ENCODE measurements around the gene TAMM41. TPM values are rescaled to one million over a fixed set of nuclear protein-coding genes. Genes with fewer than 3 reads are reported as not detected.
"Not testable (repeated sequence)": the region's sequence is repeated elsewhere in the genome, so short reads cannot be mapped to it uniquely, and the experiment has no call there.

The TAMM41 gene
- total RNA-seq, 1 donor, result 10.4 TPM

DNA sequence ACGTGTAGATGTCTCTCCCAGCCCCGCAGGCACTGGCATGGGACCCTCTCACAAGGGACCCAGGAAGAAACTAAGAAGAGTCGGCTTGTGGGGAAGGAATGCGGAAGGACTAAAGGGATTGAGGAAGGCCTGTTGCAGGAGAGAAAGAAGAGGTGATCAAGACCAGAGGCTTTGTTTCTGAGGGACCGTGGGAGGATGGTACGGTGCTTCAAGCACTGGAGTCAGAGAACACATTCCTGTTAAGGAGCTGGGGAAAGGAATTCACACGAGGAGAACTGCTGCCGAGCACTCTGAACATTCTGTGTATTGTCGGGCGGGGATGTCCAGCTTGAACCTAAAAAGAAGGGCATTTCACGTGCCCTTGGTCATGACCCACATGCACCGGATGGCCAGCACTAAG is 91.4 kb downstream of the TAMM41 start:
- H3K4me3 ChIP-seq (ENCODE audit: low read depth, low read length), result no peak overlapping the region
- no peak for DNase-seq (ENCODE audit: low read depth)
- TF ChIP-seq, protein P1, sequence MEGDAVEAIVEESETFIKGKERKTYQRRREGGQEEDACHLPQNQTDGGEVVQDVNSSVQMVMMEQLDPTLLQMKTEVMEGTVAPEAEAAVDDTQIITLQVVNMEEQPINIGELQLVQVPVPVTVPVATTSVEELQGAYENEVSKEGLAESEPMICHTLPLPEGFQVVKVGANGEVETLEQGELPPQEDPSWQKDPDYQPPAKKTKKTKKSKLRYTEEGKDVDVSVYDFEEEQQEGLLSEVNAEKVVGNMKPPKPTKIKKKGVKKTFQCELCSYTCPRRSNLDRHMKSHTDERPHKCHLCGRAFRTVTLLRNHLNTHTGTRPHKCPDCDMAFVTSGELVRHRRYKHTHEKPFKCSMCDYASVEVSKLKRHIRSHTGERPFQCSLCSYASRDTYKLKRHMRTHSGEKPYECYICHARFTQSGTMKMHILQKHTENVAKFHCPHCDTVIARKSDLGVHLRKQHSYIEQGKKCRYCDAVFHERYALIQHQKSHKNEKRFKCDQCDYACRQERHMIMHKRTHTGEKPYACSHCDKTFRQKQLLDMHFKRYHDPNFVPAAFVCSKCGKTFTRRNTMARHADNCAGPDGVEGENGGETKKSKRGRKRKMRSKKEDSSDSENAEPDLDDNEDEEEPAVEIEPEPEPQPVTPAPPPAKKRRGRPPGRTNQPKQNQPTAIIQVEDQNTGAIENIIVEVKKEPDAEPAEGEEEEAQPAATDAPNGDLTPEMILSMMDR (IDR thresholded peaks at IDR 0.05; ENCODE audit: insufficient read depth, low read depth, low read length), result no peak

DNA sequence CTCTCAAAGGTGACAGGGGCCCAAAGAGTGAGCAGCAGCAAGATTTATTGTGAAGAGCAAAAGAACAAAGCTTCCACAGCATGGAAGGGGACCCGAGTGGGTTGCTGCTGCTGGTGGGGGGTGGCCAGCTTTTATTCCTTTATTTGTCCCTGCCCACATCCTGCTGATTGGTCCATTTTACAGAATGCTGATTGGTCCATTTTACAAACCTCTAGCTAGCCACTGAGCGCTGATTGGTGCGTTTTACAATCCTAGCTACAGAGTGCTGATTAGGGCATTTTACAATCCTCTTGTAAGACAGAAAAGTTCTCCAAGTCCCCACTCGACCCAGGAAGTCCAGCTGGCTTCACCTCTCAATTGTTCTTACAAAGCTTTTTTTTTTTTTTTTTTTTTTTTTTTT is 94.4 kb downstream of the TAMM41 start:
- not testable (repeated sequence) for H3K4me3 ChIP-seq (ENCODE audit: low read depth, low read length); DNase-seq (ENCODE audit: low read depth)

DNA sequence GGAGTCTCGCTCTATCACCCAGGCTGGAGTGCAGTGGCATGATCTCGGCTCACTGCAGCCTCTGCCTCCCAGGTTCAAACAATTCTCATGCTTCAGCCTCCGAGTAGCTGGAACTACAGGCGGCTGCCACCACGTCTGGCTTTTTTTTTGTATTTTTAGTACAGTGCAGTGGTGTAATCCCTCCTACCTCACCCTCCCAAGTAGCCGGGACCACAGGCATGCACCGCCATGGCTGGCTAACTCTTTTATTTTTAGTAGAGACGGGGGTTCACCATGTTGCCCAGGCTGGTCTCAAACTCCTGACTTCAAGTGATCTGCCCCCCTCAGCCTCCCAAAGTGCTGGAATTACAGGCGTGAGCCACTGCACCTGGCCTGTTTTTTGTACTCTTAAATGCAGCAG is 98.4 kb downstream of the TAMM41 start:
- DNase-seq (ENCODE audit: low read depth); H3K4me3 ChIP-seq (ENCODE audit: low read depth, low read length): not testable (repeated sequence)

Small RNAs within 50 kb of the gene (small RNA-seq; reads per million reads assigned to genes)
- not detected for gene CYCSP12

Other genes starting within 250 kb of the TAMM41 start
- 45.7 and 65.6 TPM in 2 replicates for gene VGLL4, start 203.0 kb downstream of the TAMM41 start, total RNA-seq
- not detected in 2 replicates for gene SYN2, start 157.5 kb upstream of the TAMM41 start, total RNA-seq

All from fibroblast of villous mesenchyme (primary cell).